Measurements from ENCODE around the gene COBL.

DNA sequence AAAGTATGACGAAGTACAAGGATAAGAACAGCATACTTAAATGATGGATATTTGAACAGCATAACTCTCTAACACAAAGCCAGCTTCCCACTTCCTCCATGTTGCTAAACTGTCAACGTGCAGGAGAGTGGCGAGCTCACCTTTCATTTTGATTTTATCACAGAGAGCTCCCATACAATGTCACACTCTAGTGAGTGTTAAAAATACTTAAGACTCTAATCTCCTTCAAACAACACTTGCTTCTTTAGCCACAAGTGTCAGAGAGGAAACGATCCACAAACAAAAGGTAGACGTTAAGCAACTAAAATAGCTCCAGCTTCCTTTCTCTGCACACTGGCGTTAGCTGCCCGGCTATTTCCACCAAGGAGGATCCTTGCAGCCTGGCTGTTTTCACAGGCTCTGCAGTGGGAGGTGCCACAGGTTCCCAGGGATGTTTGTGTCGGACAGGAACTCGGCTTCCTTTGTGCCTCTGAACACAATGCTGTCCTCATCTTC lies 194.6 kb downstream of the COBL start:
- no peak for TF ChIP-seq CTCF (IDR thresholded peaks at IDR 0.05)
- no peak for TF ChIP-seq POLR2A (IDR thresholded peaks at IDR 0.05)

All from right lobe of liver (tissue), 4 donors.